IMR-90 (cell line): ENCODE data around the gene WRAP53. TPM values are rescaled to one million over a fixed set of nuclear protein-coding genes. Genes with fewer than 3 reads are reported as not detected.

ENCODE experiments used
- ATAC-seq: fragments of 200-7000 bp; cut with Tn5 transposase; 2 replicates; pipeline ENCODE4 v1.9.1; 2020; ENCODE audit warnings: low read depth, mild to moderate bottlenecking, moderate library complexity
- BruUV-seq: library from RNA; stranded (reverse); fragments of 400-500 nt; replicated peaks from 2 replicates; lab custom pipeline; 2021; lab: Mats Ljungman, UMichigan
- CTCF ChIA-PET: fragments of 300-600 bp; formaldehyde crosslinking; extraction: SDS; loops from one replicate; lab custom pipeline; 2021; ENCODE audit warnings: antibody characterized with exemption; lab: Yijun Ruan, JAX
- POLR2A ChIA-PET: fragments of 300-600 bp; sonication (Branson Sonifier 250); formaldehyde crosslinking; loops from one replicate; lab custom pipeline; 2022; ENCODE audit warnings: antibody characterized with exemption; ENCODE audit not compliant: unreplicated experiment; lab: Charles Lee
- DNase-seq: peaks from one replicate; pipeline ENCODE4 v3.0.0; 2013
- H2AFZ ChIP-seq: replicated peaks from 2 replicates; pipeline ENCODE3; 2013; ENCODE audit warnings: low read length, mild to moderate bottlenecking; ENCODE audit not compliant: poor library complexity
- H2AK5ac ChIP-seq: 2 replicates; pipeline ENCODE4 v1.6.1; 2013; ENCODE audit warnings: low read depth, low read length, inconsistent platforms
- H2AK9ac ChIP-seq: replicated peaks from 2 replicates; pipeline ENCODE3; 2013; ENCODE audit warnings: mild to moderate bottlenecking, low read depth, low read length, moderate library complexity; ENCODE audit not compliant: poor library complexity
- H2BK120ac ChIP-seq: 2 replicates; pipeline ENCODE4 v1.6.1; 2013; ENCODE audit warnings: low read depth, low read length, inconsistent platforms
- H2BK15ac ChIP-seq: 3 replicates; pipeline ENCODE4 v1.6.1; 2013; ENCODE audit warnings: low read depth, low read length, inconsistent platforms
- H2BK20ac ChIP-seq: 2 replicates; pipeline ENCODE4 v1.6.1; 2013; ENCODE audit warnings: low read depth, mild to moderate bottlenecking, inconsistent platforms, low read length, moderate library complexity
- H2BK5ac ChIP-seq: 2 replicates; pipeline ENCODE4 v1.6.1; 2013; ENCODE audit warnings: mild to moderate bottlenecking, low read depth, low read length, inconsistent platforms; ENCODE audit not compliant: poor library complexity, severe bottlenecking
- H3K14ac ChIP-seq: replicated peaks from 2 replicates; pipeline ENCODE4 v1.6.1; 2013; ENCODE audit warnings: low read depth, low read length, inconsistent platforms
- H3K18ac ChIP-seq: 2 replicates; pipeline ENCODE4 v1.6.1; 2013; ENCODE audit warnings: low read depth, low read length, control low read depth
- H3K23ac ChIP-seq: 2 replicates; pipeline ENCODE4 v1.6.1; 2013; ENCODE audit warnings: low read depth, low read length, inconsistent platforms
- H3K27ac ChIP-seq: 2 replicates; pipeline ENCODE4 v1.5.1; 2013; ENCODE audit warnings: mild to moderate bottlenecking, control low read depth, low read length; ENCODE audit not compliant: insufficient read depth
- H3K27me3 ChIP-seq: 2 replicates; pipeline ENCODE4 v1.6.1; 2013; ENCODE audit warnings: low read length; ENCODE audit not compliant: control insufficient read depth, insufficient read depth
- H3K36me3 ChIP-seq: 2 replicates; pipeline ENCODE4 v1.6.1; 2013; ENCODE audit warnings: low read length, mixed read lengths; ENCODE audit not compliant: control insufficient read depth, insufficient read depth
- H3K4ac ChIP-seq: 2 replicates; pipeline ENCODE4 v1.6.1; 2013; ENCODE audit warnings: low read depth, low read length, inconsistent platforms
- H3K4me1 ChIP-seq: 2 replicates; pipeline ENCODE4 v1.6.1; 2013; ENCODE audit warnings: low read length, mixed read lengths; ENCODE audit not compliant: control insufficient read depth, insufficient read depth
- H3K4me2 ChIP-seq: 2 replicates; pipeline ENCODE4 v1.6.1; 2013; ENCODE audit warnings: low read depth, mild to moderate bottlenecking, control low read depth, low read length, moderate library complexity
- H3K4me3 ChIP-seq: 2 replicates; pipeline ENCODE4 v1.5.1; 2013; ENCODE audit warnings: low read depth, mild to moderate bottlenecking, control low read depth, low read length, moderate library complexity; ENCODE audit not compliant: insufficient read depth
- H3K56ac ChIP-seq: 2 replicates; pipeline ENCODE4 v1.6.1; 2013; ENCODE audit warnings: low read length, inconsistent platforms; ENCODE audit not compliant: insufficient read depth; ENCODE audit errors: extremely low read depth
- H3K79me1 ChIP-seq, 2 experiments: 2 replicates each; pipeline ENCODE4 v1.6.1; 2013; ENCODE audit warnings: low read length in 2 of 2, inconsistent platforms in 1 of 2, low read depth in 1 of 2
- H3K9ac ChIP-seq: 2 replicates; pipeline ENCODE4 v1.6.1; 2013; ENCODE audit warnings: low read depth, low read length, control low read depth
- H3K9me1 ChIP-seq: 2 replicates; pipeline ENCODE4 v1.6.1; 2013; ENCODE audit warnings: low read length, inconsistent platforms; ENCODE audit not compliant: insufficient read depth
- H3K9me3 ChIP-seq: 2 replicates; pipeline ENCODE4 v1.6.1; 2013; ENCODE audit warnings: low read length; ENCODE audit not compliant: control insufficient read depth, insufficient read depth
- H4K20me1 ChIP-seq: 2 replicates; pipeline ENCODE4 v1.6.1; 2013; ENCODE audit warnings: low read length, inconsistent platforms; ENCODE audit not compliant: insufficient read depth
- H4K5ac ChIP-seq: 2 replicates; pipeline ENCODE4 v1.6.1; 2013; ENCODE audit warnings: mild to moderate bottlenecking, low read depth, low read length, control low read depth
- H4K8ac ChIP-seq, 2 experiments: 2 replicates each; pipeline ENCODE4 v1.6.1; 2013; ENCODE audit warnings: low read depth in 2 of 2, low read length in 2 of 2, control low read depth in 1 of 2, inconsistent platforms in 1 of 2
- H4K91ac ChIP-seq: 2 replicates; pipeline ENCODE4 v1.6.1; 2013; ENCODE audit warnings: low read depth, low read length, inconsistent platforms; ENCODE audit not compliant: insufficient read depth
- BHLHE40 ChIP-seq: fragments of 150-350 bp; IDR thresholded peaks from 2 replicates; pipeline ENCODE4 v1.6.1; 2016; ENCODE audit warnings: mild to moderate bottlenecking, low read depth, low read length
- CEBPB ChIP-seq: IDR thresholded peaks from 2 replicates; pipeline ENCODE4 v1.6.1; 2012; ENCODE audit warnings: low read depth, low read length, improper control_type of control experiment
- CHD1 ChIP-seq: IDR thresholded peaks from 2 replicates; pipeline ENCODE4 v1.6.1; 2012; ENCODE audit warnings: low read depth, low read length, improper control_type of control experiment
- FOS ChIP-seq: fragments of 150-350 bp; IDR thresholded peaks from 2 replicates; pipeline ENCODE4 v1.6.1; 2016; ENCODE audit warnings: low read depth, low read length
- MAFK ChIP-seq: IDR thresholded peaks from 2 replicates; pipeline ENCODE4 v1.6.1; 2012; ENCODE audit warnings: low read depth, low read length, improper control_type of control experiment
- MAZ ChIP-seq: IDR thresholded peaks from 2 replicates; pipeline ENCODE4 v1.6.1; 2012; ENCODE audit warnings: low read depth, mild to moderate bottlenecking, low read length, improper control_type of control experiment, moderate library complexity, borderline replicate concordance
- MXI1 ChIP-seq: IDR thresholded peaks from 2 replicates; pipeline ENCODE4 v1.6.1; 2012; ENCODE audit warnings: low read depth, mild to moderate bottlenecking, low read length, moderate library complexity, borderline replicate concordance
- NFE2L2 ChIP-seq: fragments of 150-350 bp; IDR thresholded peaks from 2 replicates; pipeline ENCODE4 v1.6.1; 2016; ENCODE audit warnings: low read depth, mild to moderate bottlenecking, low read length
- POLR2A ChIP-seq: IDR thresholded peaks from 2 replicates; pipeline ENCODE4 v1.6.1; 2012; ENCODE audit warnings: mild to moderate bottlenecking, low read depth, low read length
- RAD21 ChIP-seq: IDR thresholded peaks from 2 replicates; pipeline ENCODE4 v1.6.1; 2012; ENCODE audit warnings: low read length, improper control_type of control experiment
- RCOR1 ChIP-seq: IDR thresholded peaks from 2 replicates; pipeline ENCODE4 v1.6.1; 2012; ENCODE audit warnings: mild to moderate bottlenecking, low read length, improper control_type of control experiment; ENCODE audit not compliant: insufficient replicate concordance
- RFX5 ChIP-seq: IDR thresholded peaks from 2 replicates; pipeline ENCODE4 v1.8.0; 2012; ENCODE audit warnings: low read depth, mild to moderate bottlenecking, low read length, moderate library complexity
- SMC3 ChIP-seq: fragments of 150-350 bp; IDR thresholded peaks from 2 replicates; pipeline ENCODE4 v1.6.1; 2016; ENCODE audit warnings: low read depth, mild to moderate bottlenecking, antibody characterized with exemption, low read length, moderate library complexity
- WGBS, 2 experiments: methylation state at CpG; one replicate each; pipeline versions ENCODE4 v1.1.5 to v1.1.7; 2013; ENCODE audit warnings: missing lambda C conversion rate in 2 of 2; ENCODE audit not compliant: insufficient read length in 1 of 2; ENCODE audit errors: extremely low coverage in 2 of 2; 5-methylcytosine and 5-hydroxymethylcytosine counted together
- dilution Hi-C: fragments of 300-500 bp; cut with HindIII; formaldehyde crosslinking; loops from one replicate; pipeline ENCODE4 v1.14.3; 2018; ENCODE audit warnings: low sequenced_read_pairs; ENCODE audit not compliant: unreplicated experiment
- in situ Hi-C: fragments of 300-500 bp; cut with MboI; formaldehyde crosslinking; loops from 3 replicates; pipeline ENCODE4 v1.14.3; 2019; ENCODE audit warnings: low sequenced_read_pairs, inconsistent platforms, mixed read lengths
- intact Hi-C: fragments of 100-400 bp; cut with micrococcal nuclease; formaldehyde crosslinking; loops from 2 replicates; pipeline ENCODE4 v1.10.0; 2022
- polyA plus RNA-seq, 3 experiments: library from polyadenylated mRNA; depleted of rRNA; stranded (reverse); fragments of >200 nt; gene quantifications; 2 replicates each; pipeline ENCODE4 v1.2.3, GENCODE V29; 2012; ENCODE audit warnings: low replicate concordance in 1 of 3
- total RNA-seq: library from RNA; depleted of rRNA; stranded (reverse); fragments of >200 nt; gene quantifications from 2 replicates; pipeline ENCODE4 v1.2.3, GENCODE V29; 2012
- TF ChIP-seq, protein P1 (sequence below): conservative IDR thresholded peaks from 2 replicates; pipeline ENCODE4 v1.5.1; 2012; ENCODE audit warnings: mild to moderate bottlenecking, low read depth, low read length, improper control_type of control experiment
- TF ChIP-seq, protein P2 (sequence below): fragments of 150-350 bp; IDR thresholded peaks from 2 replicates; pipeline ENCODE4 v1.6.1; 2016; ENCODE audit warnings: low read depth, mild to moderate bottlenecking, low read length, moderate library complexity, borderline replicate concordance

Gene WRAP53
- total and polyA plus RNA-seq, 2 of the 4 experiments (the other 2 are of a cell fraction): 6.6 to 9.5 TPM

DNA sequence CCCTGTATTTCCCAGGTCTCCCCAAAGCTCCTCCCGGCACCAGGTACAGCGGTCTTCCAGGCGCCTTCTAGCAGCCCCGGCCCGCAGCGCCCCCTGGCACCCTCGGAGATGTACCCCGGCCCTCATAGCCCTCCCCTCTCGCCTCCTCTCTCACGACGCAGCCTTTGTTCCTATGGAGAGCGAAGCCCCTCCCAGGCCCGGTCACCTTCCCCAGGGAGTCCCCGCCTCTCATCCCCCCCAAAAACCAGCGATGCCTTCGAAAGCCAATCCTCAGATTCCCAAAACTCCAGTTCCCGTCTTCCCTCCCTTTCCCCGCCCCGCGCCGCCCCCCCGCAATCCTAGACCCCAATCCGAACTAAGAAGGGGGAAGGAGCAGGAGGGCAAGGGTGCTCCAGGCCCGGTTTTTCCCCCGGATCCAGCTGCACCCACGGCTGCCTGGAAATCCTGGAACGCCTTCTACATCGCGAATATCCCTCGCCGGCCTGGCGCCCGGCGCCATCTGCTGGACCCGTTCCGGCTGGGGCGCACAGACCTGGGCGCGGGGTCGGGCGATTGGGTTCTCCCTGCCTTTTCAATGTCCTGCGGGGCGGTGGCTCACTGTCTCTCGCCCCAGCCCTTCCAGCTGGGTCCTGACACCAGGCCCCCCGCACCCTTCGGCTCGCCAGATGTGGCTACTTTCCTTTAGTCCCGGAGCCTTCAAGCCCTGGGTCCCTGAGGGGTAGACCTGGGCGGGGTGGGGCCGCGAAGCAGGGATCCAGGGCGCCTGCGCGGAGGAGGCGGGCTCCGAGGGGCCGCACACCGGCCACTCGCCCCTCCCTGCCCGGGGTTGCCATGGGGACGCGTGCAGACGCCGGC lies 28.9 kb downstream of the WRAP53 start, which contains the start of gene DNAH2:
TSS of gene DNAH2 (plus strand) at position 844 of the 855 bp plus-strand sequence. CDS start 1,991 bp downstream, outside the sequence.
- Histone ChIP-seq H3K9me3 (no peaks in the 10 kb centered on the region), H3K23ac (no peak within 1 kb of the TSS), H2BK15ac (peak within 1 kb of the TSS; percentile 67; the same call in 1 of the 3 replicates), H2BK120ac (peak within 1 kb of the TSS; percentile 42; the same call in 1 of the 2 replicates), H3K4me1 (peaks cover 5% of the 10 kb centered on the region; the same call in 1 of the 2 replicates), H3K9ac (peak within 1 kb of the TSS; percentile 83), H3K27me3 (peaks cover 69% of the 10 kb centered on the region), H3K4me2 (peak within 1 kb of the TSS; percentile 88), H4K8ac (peak within 1 kb of the TSS; percentile 80 to 91; a peak in 3 of 4 replicates), H3K27ac (peak within 1 kb of the TSS; percentile 65; the same call in 1 of the 2 replicates), H2BK20ac (no peak within 1 kb of the TSS), H3K36me3 (no peaks in the 10 kb centered on the region), H2AK9ac (peak within 1 kb of the TSS; percentile 39), H4K5ac (peak within 1 kb of the TSS; percentile 52), H3K18ac (no peak within 1 kb of the TSS), H3K56ac (no peak within 1 kb of the TSS), H3K9me1 (0 out of 2 replicates have a peak, but pooled peaks cover 4% of the 10 kb centered on the region), H3K79me1 (no peaks in the 10 kb centered on the region), H4K91ac (peak within 1 kb of the TSS; percentile 48; the same call in 1 of the 2 replicates), H3K4me3 (peak within 1 kb of the TSS; percentile 73), H3K4ac (peak within 1 kb of the TSS; percentile 27), H3K14ac (peak within 1 kb of the TSS; percentile 39; the same call in 1 of the 2 replicates), H2AK5ac (no peak within 1 kb of the TSS), H4K20me1 (no peaks in the 10 kb centered on the region; the same call in 1 of the 2 replicates), H2BK5ac (no peak within 1 kb of the TSS), H2AFZ (peak within 1 kb of the TSS; percentile 98)
- no TSS peak for BruUV-seq
- in situ Hi-C loops: no loop called here
- intact Hi-C loops: loop anchor here (1.0 kb wide), 1 partner anchor 83 kb away; no protein-coding TSS in a partner anchor
- peak; percentile 90 for DNase-seq
- dilution Hi-C loops: no loop called here
- POLR2A ChIA-PET: no interaction called here
- CTCF ChIA-PET: interaction anchor here (0.6 to 1.4 kb wide), 3 partner anchors 16 to 29 kb away, joined by 3 to 5 read pairs (median 4); partner anchors contain the start of genes TP53 and WRAP53
- peak; percentile 92 for ATAC-seq
- 0% methylated on average over 16 of the region's 64 CpGs; no CpG with 5 or more reads in 1 of the 2 experiments for WGBS, 2 experiments
- TF ChIP-seq RAD21 (peak; percentile 58), NFE2L2 (no peak), SMC3 (peak; percentile 52), BHLHE40 (0 out of 2 replicates have a peak, but pooled peaks have one; percentile 51), MXI1 (no peak), RCOR1 (no peak), RFX5 (no peak), MAFK (no peak), CHD1 (no peak), POLR2A (no peak), FOS (no peak), MAZ (peak; percentile 93), CEBPB (no peak)
- TF ChIP-seq, protein P1, sequence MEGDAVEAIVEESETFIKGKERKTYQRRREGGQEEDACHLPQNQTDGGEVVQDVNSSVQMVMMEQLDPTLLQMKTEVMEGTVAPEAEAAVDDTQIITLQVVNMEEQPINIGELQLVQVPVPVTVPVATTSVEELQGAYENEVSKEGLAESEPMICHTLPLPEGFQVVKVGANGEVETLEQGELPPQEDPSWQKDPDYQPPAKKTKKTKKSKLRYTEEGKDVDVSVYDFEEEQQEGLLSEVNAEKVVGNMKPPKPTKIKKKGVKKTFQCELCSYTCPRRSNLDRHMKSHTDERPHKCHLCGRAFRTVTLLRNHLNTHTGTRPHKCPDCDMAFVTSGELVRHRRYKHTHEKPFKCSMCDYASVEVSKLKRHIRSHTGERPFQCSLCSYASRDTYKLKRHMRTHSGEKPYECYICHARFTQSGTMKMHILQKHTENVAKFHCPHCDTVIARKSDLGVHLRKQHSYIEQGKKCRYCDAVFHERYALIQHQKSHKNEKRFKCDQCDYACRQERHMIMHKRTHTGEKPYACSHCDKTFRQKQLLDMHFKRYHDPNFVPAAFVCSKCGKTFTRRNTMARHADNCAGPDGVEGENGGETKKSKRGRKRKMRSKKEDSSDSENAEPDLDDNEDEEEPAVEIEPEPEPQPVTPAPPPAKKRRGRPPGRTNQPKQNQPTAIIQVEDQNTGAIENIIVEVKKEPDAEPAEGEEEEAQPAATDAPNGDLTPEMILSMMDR: peak; percentile 57
- TF ChIP-seq, protein P2, sequence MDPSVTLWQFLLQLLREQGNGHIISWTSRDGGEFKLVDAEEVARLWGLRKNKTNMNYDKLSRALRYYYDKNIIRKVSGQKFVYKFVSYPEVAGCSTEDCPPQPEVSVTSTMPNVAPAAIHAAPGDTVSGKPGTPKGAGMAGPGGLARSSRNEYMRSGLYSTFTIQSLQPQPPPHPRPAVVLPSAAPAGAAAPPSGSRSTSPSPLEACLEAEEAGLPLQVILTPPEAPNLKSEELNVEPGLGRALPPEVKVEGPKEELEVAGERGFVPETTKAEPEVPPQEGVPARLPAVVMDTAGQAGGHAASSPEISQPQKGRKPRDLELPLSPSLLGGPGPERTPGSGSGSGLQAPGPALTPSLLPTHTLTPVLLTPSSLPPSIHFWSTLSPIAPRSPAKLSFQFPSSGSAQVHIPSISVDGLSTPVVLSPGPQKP: no peak
